COLO668 (cell line): ENCODE measurements around the gene HECTD2.
"Not testable (repeated sequence)": the region's sequence is repeated elsewhere in the genome, so short reads cannot be mapped to it uniquely, and the experiment has no call there.

Source experiments
- DNase-seq: peaks from one replicate; lab custom pipeline; 2025; ENCODE audit not compliant: unreplicated experiment; lab: John Stamatoyannopoulos, UW

HECTD2 gene

DNA sequence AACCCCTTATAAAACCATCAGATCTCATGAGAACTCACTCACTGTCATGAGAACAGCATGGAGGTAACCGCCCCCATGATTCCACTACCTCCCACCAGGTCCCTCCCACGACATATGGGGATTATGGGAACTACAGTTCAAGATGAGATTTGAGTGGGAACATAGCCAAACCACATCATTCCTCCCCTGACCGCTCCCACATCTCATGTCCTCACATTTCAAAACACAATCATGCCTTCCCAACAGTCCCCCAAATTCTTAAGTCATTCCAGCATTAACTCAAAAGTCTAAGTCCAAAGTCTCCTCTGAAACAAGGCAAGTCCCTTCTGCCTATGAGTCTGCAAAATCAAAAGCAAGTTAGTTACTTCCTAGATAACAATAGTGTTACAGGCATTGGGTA lies 150.7 kb downstream of the HECTD2 start:
- not testable (repeated sequence) for DNase-seq

- DNase-seq: no peak
These were observed 152.9 kb downstream of the HECTD2 start for GRCh38 chr10:91562839-91563581.

DNA sequence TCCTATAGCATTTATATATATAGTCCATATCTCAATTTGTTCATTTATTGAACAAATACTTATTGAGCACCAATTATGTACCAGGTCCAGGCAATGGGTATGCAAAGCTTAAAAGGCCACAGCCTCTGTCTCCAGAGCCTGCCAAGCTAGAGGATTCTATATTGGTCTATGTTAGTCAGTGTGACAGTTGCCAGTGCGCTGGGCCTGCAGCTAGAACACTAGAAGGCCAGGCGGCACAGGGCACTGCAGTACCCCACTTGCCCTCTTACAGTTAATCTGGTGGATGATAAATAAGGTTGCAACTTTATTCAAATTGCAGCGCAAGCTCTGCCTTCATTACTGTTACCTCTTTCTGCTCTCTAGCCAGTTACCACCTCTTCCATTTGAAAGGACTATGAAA lies 153.9 kb downstream of the HECTD2 start:
- no peak for DNase-seq
